SK-MEL-5 (cell line): ENCODE measurements around the gene NOD2. TPM values are rescaled to one million over a fixed set of nuclear protein-coding genes. Genes with fewer than 3 reads are reported as not detected.

Experiments used
- DNase-seq: peaks from one replicate; pipeline ENCODE4 v3.0.0-alpha.2; 2016; ENCODE audit warnings: low read depth, low spot score
- in situ Hi-C: cut with HindIII; loops from 2 replicates; pipeline ENCODE4 v1.10.0; 2016; ENCODE audit warnings: low sequenced_read_pairs, high pct_unique_total_duplicates, low pct_unique_long_range_greater_than_20kb
- total RNA-seq: library from RNA; depleted of rRNA; stranded (reverse); fragments of >200 nt; shearing (Covaris generic); gene quantifications from 2 replicates; pipeline ENCODE4 v1.2.3, GENCODE V29; 2014

Gene NOD2
- total RNA-seq, 1 experiment from 2014 or later, result not detected

- in situ Hi-C loops, result no loop called here
- no peak for DNase-seq
Measured at GRCh38 chr16:50667497-50668367, 25.7 kb upstream of the NOD2 start.

DNA sequence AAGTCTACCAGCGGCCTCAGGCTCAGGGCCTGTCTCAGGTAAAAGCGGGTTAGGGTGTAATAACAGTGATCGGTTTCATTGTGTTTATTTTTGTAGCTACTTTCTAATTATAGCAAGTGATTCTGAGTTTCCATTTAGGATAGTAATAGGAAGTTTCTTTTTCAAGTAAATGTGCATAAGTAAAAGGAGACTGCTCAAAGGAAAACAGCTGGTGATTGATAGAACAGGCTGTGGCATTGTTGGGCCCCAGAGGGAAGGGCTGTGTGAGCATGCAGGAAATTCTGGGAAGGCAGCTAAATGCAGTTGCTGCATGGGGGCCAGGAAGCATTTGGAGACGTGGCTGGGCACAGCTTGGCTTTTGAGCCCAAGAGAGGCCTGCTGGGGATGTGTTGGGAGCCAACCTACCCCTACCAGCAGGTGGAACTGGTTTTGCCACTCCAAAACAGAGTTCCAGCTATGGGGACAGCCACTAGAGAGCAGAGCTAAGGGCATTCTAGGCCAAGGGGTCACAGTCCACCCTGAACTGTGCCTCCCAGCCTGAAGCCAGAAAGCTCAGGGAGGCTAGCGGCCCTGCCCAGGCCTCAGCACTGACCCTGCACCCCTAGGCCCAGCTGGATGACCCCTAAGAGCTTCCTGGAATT, 24.9 kb upstream of the NOD2 start:
- in situ Hi-C loops, result no loop called here
- DNase-seq, result no peak

- in situ Hi-C loops, result no loop called here
- no peak for DNase-seq
Measured at GRCh38 chr16:50669741-50670140, 23.7 kb upstream of the NOD2 start.

DNA sequence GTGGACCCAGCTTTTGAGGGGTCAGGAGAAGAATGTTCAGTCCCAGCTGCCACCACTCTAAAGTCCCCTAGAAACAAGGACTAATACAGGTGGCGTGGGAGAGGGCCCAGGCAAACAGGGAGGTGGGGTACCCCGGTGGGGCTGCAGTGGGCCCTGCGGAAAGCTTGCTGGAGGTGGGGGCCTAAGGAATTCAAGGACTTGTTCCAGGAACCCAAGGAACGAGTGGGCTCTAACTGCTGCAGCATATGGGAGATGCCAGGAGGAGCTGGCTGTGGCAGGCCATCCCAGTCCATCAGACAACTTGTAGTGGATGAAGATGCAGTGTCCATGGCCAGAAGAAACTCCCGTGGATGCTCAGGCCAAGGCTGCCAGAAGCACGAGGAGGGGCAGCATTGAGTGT, 22.9 kb upstream of the NOD2 start:
- no peak for DNase-seq
- in situ Hi-C loops, result no loop called here

- DNase-seq, result peak; percentile 52
- in situ Hi-C loops, result no loop called here
Measured at GRCh38 chr16:50671644-50672260, 21.7 kb upstream of the NOD2 start.

GRCh38 chr16:50673496-50674275, 19.7 kb upstream of the NOD2 start:
- DNase-seq, result no peak
- in situ Hi-C loops, result no loop called here

- no peak for DNase-seq
Measured at GRCh38 chr16:50674831-50675230, 18.6 kb upstream of the NOD2 start.

DNA sequence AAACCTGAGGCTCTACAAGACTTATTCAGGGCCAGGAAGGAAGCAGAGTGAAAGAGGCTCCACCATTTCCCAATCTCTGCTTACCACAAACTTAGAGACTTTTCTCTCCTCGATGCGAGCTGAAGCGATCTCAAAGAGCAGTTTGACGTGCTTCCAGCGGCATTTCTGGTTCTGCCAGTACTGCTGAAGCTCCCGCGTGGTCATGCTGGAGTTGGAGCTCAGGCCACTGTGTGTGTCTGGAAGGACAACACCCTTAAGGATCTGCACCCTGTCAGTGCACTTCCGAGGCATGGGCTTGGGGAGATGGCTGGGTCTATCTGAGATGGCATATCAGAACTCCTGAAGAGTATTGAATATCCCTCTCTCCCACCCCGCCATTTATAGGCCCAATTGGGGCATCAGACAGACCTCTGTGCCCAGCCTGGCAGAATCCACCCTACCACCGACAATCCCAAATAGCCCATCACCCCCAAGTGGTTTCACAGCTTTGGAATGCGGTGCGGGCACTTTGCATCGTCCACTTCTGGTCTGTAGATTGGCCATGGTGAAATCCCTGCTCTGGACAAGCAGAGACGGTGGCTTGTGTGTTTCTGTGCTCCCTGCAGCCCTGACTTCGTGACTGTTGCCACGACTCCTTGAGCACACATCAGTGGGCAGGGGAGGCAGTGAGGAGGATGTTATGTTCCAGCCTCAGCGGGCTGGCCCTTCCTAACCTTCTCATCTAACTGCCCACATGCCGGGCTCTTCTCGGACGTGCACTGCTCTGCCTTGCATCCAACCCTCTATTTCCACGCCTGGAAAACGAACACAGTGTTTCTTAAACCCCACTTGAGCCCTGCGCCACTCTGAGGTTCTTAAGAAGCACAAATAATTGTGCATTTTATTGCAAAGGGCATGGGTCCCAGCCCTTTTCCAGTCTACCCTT, 17.5 kb upstream of the NOD2 start:
- DNase-seq, result no peak
- in situ Hi-C loops, result no loop called here

More at GRCh38 chr16:50674831-50675230, 18.6 kb upstream of the NOD2 start:
- in situ Hi-C loops, result no loop called here

DNA sequence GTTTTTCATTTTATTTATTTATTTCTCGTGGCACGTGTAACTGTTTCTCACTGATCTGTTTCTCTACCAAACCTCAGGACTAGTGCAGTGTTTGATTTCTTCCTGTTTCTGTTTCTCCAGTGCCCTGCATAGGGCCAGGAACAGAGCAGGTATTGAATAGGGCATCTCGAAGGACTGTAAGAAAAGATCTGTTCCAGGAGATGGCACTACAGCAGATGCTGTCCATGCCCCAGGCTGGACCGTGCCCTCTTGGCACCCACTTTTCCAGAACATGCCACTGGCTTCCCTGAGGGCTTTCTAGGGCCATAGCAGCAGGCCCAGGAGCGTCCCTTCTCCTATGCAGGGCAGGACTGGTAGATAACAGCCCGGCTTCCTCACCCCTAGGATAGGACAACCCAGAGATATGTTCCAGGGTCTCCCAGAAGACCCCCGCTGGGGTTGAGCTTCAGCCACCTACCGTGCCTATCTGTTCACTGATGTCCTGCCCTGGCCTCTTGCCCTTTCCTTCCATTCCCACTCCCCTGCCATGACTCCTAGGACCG, 16.7 kb upstream of the NOD2 start:
- in situ Hi-C loops, result no loop called here
- no peak for DNase-seq

GRCh38 chr16:50677351-50677750, 16.1 kb upstream of the NOD2 start:
- DNase-seq, result no peak
- in situ Hi-C loops, result no loop called here

- no peak for DNase-seq
- in situ Hi-C loops, result no loop called here
Measured at GRCh38 chr16:50678531-50678930, 14.9 kb upstream of the NOD2 start.

DNA sequence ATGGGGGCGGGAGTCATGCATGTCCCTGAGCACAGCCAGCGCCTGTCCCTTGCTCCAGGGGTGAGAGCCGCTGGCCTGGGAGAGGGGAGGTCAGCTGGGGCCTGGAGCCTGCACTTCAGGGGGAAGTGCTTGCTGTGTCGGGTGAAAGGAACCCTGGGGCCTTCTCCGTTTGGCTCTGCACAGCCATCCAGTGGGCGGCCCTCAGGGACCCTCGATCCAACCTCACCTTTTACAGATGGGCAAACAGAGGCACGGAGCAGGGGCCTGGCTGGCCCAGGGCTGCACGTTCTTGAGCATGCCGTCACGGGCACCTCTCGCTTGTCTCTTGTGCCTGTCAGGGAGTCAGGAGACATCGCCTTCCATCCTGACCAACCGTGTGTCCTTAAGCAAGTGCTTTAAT, 14.1 kb upstream of the NOD2 start:
- in situ Hi-C loops, result no loop called here
- no peak for DNase-seq

DNA sequence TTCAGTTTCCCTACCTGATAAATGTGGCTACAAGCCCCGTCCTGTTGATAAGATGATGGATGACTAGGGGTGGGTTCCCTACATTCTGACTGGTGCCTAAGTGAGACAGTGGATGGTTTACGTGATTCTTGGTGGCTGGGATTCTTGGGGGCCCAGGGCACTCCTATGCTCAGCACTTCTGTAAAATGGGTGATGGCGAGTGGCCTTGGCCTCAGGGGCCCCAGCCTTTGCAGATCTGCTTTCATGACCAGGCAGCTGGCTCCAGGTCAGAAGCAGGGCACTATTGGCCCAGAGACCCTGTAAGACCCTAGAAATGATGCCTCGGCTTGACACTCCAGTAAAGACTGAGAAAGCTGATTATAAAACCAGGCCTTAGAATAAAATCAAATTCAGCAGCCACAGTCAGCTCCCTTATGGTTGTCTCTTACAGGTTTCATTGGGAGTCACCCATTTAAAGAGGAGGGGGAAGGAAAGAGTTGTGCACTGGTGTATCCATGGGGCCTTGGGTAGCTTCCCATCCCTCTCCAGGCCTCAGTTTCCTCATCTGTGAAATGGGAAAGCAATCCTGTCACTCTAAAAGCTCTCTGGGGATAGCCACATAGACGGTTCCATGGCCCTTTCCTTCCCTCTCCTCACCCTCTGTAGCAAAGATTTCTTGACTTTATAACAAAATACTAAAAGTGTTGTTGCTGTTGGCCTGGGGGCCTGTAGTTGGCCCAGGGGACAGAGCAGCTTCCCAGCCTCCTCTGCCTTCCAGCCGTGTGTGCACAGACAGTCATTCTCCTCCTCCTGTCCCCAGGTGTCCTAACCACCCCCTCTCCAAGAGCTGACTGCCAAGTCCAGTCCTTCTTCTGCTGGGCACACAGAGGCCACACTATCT, 13.5 kb upstream of the NOD2 start:
- in situ Hi-C loops, result no loop called here
- DNase-seq, result no peak

- in situ Hi-C loops, result no loop called here
- no peak for DNase-seq
Measured at GRCh38 chr16:50680556-50680893, 12.9 kb upstream of the NOD2 start.

DNA sequence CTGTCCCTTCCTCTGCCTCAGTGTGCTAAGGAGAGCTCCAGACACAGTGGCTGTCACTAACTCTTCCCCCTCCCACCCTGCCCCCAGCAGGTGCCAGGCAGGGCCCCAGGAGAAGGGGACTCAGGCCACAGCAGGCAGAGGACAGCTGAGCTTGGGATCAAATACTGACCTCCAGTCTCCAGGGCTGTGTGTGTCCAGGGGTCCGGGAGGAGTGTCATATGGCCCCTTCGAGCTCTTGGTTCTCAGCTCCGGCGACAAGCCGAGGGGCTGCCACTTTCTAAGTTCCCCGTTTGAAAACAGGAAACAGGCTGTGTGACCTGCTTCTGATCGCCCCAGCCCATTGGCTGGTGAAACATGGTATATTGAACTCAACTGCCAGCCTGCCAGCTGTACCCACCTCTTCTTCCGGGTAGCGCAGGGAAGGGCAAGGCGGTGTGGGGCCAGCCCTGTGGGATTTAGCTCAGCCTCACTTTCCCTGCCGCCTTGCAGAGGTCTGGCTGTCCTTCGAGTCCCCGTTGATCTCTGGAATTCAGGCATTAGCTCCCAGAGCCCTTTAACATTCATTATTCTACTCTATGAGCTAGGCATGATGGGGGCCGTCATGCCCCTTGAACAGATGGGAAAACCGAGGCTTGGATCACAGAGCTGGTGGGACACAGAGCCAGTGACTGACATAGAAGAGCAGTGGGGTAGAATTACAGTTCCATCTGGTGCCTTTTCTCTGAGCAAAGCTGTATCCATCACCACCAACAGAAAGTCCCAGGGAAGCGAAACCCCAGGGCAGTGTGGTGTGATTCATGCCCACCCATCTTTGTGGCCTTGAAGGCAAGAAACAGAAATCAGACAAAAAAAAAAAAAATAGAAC, 12.2 kb upstream of the NOD2 start, which contains the start of gene SNX20:
Gene SNX20 (minus strand): TSS at position 292 of the 865 bp plus-strand sequence. CDS start 3,786 bp downstream, outside the sequence.
- DNase-seq, result no peak

More for the DNA sequence above, 12.2 kb upstream of the NOD2 start, which contains the start of gene SNX20:
- in situ Hi-C loops, result no loop called here
